ENCODE measurements around the gene EMILIN3.

Gene EMILIN3

GRCh38 chr20:41395667-41396664 is 29.3 kb upstream of the EMILIN3 start:
- TF ChIP-seq, protein P1, sequence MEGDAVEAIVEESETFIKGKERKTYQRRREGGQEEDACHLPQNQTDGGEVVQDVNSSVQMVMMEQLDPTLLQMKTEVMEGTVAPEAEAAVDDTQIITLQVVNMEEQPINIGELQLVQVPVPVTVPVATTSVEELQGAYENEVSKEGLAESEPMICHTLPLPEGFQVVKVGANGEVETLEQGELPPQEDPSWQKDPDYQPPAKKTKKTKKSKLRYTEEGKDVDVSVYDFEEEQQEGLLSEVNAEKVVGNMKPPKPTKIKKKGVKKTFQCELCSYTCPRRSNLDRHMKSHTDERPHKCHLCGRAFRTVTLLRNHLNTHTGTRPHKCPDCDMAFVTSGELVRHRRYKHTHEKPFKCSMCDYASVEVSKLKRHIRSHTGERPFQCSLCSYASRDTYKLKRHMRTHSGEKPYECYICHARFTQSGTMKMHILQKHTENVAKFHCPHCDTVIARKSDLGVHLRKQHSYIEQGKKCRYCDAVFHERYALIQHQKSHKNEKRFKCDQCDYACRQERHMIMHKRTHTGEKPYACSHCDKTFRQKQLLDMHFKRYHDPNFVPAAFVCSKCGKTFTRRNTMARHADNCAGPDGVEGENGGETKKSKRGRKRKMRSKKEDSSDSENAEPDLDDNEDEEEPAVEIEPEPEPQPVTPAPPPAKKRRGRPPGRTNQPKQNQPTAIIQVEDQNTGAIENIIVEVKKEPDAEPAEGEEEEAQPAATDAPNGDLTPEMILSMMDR (IDR thresholded peaks at IDR 0.05; ENCODE audit: low read depth, low read length, missing control alignments): no peak
- H3K4me3 ChIP-seq (ENCODE audit: low read depth, low read length): no peak overlapping the region
- no peak for DNase-seq (ENCODE audit: low read depth)

GRCh38 chr20:41394931-41395666 is 28.5 kb upstream of the EMILIN3 start:
- TF ChIP-seq, protein P1 (IDR thresholded peaks at IDR 0.05; ENCODE audit: low read depth, low read length, missing control alignments): no peak
- DNase-seq (ENCODE audit: low read depth): no peak

DNA sequence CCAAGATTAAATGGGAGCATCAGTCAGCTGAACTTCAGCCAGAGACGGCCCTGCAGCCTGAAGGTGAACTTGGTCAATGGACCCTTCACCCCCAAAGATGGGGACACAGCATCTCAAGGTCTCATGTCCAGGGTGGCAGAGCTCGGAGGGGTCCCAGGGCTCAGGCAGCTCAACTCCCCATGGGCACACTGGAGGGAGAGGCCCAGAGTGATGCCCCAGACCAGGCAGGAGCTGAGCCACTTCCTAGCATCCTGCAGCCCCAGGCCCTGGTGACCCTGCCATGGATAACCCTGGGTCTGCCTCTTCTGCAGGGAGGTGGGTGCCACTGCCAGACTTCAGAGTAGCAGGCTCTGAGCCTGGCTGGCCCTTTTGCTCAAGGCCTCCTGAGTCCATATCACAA is 27.5 kb upstream of the EMILIN3 start:
- H3K4me3 ChIP-seq (ENCODE audit: low read depth, low read length): no peak overlapping the region
- no peak for DNase-seq (ENCODE audit: low read depth)
- TF ChIP-seq, protein P1 (IDR thresholded peaks at IDR 0.05; ENCODE audit: low read depth, low read length, missing control alignments): no peak

More at GRCh38 chr20:41394931-41395666, 28.5 kb upstream of the EMILIN3 start:
- H3K4me3 ChIP-seq (ENCODE audit: low read depth, low read length): no peak overlapping the region

DNA sequence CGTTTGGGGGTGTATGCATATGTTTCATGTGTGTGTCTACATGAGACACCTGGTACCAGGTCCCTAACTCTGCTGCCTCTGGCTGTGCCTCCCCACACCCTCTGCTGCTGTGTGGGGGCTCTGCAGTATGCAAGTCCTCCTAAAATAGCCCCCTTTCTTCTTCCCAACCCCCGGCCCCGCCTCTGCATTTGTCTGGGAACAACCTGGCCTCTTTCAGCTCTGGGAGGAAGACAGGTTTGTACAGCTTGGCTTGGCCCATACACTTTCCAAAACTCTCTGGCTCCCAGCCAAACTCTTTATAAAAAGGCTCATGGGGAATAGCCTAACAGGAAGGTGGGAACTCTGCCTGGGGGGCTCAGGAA is 27.1 kb upstream of the EMILIN3 start:
- TF ChIP-seq, protein P1 (IDR thresholded peaks at IDR 0.05; ENCODE audit: low read depth, low read length, missing control alignments): no peak
- no peak overlapping the region for H3K4me3 ChIP-seq (ENCODE audit: low read depth, low read length)
- no peak for DNase-seq (ENCODE audit: low read depth)

DNA sequence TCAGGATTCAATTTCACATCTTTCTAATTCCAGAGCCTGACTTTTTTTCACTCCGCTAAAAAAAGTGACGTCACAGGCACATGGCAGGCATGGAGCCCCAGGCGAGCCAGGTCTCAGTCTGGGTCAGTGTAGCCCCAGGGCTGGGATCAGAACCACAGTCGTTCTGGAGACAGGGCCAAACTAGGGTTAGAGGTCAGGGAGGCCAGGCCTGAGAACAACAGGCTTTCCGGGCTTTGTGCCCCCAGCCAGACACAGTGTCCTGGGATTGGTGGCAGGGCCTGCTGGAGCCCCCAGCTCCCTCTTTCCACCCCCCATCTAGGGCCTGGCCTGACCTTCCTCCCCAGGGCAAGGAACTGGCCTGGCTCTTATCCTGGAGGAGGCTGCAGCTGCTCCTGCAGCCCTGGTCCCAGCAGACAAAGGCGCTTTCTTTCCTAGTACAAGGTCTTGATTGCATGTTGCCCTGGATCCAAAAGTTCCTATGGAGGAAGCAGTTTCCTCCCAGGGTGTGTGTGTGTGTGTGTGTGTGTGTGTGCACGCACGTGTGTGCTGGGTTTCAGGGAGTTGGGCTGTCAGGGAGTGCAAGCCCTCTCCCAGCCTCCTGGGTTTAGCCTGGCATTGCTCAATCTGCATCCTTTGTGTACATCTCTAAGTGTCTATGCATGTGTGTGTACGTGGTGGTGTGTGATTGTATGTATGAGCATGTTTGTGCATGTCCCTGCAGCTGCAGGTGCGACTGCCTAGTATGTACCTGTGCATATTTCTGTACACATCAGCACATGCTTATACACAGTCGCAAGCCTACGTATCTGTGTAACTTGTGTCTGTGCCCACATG is 26.5 kb upstream of the EMILIN3 start:
- DNase-seq (ENCODE audit: low read depth): no peak
- H3K4me3 ChIP-seq (ENCODE audit: low read depth, low read length): no peak overlapping the region
- TF ChIP-seq, protein P1 (IDR thresholded peaks at IDR 0.05; ENCODE audit: low read depth, low read length, missing control alignments): no peak

DNA sequence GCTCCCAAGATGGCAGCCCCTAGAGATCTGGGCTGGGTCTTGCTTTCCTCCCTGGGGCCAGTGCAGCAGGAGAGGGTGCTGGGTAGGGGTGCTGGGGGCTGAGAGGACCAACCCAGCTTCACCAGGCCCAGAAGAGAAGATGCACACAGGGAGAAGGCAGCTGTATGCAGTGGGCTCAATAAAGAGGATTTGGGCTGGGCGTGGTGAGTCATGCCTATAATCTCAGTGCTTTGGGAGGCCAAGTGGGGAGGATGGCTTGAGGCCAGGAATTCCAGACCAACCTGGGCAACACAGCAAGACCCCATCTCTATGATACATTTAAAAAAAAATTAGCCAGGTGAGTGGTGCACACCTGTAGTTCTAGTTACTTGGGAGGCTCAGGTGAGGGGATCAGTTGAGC is 25.7 kb upstream of the EMILIN3 start:
- H3K4me3 ChIP-seq (ENCODE audit: low read depth, low read length): no peak overlapping the region
- no peak for DNase-seq (ENCODE audit: low read depth)
- TF ChIP-seq, protein P1 (IDR thresholded peaks at IDR 0.05; ENCODE audit: low read depth, low read length, missing control alignments): no peak
